Ovary (tissue), 3 donors: ENCODE measurements around the gene ADAMTS12.

Source experiments
- CTCF ChIP-seq, 3 donors: fragments of 450-650 bp in 2 of 3; fragments of 200-600 bp in 1 of 3; IDR thresholded peaks; one replicate each; pipeline versions ENCODE4 v1.5.1 to v1.8.0; 2016 to 2022; ENCODE audit warnings: antibody characterized with exemption in 3 of 3, mild to moderate bottlenecking in 1 of 3
- POLR2A ChIP-seq: fragments of 450-650 bp; IDR thresholded peaks from one replicate; pipeline ENCODE4 v1.6.1; 2017; ENCODE audit warnings: antibody characterized with exemption, mild to moderate bottlenecking, moderate library complexity
- donor health status: DM: no; HTN: no; CAD: no.

- TF ChIP-seq CTCF (IDR thresholded peaks at IDR 0.05) = no peak
- TF ChIP-seq POLR2A = no peak
These were observed 416.8 kb downstream of the ADAMTS12 start for GRCh38 chr5:33474931-33475499.
